GM18868 (cell line): Measurements from ENCODE around the gene NRG2.

ENCODE experiments used
- ATAC-seq: cut with Tn5 transposase; IDR thresholded peaks from one replicate; pipeline ENCODE4 v1.9.1; 2021; ENCODE audit warnings: mild to moderate bottlenecking, moderate library complexity; ENCODE audit not compliant: unreplicated experiment

NRG2 gene

DNA sequence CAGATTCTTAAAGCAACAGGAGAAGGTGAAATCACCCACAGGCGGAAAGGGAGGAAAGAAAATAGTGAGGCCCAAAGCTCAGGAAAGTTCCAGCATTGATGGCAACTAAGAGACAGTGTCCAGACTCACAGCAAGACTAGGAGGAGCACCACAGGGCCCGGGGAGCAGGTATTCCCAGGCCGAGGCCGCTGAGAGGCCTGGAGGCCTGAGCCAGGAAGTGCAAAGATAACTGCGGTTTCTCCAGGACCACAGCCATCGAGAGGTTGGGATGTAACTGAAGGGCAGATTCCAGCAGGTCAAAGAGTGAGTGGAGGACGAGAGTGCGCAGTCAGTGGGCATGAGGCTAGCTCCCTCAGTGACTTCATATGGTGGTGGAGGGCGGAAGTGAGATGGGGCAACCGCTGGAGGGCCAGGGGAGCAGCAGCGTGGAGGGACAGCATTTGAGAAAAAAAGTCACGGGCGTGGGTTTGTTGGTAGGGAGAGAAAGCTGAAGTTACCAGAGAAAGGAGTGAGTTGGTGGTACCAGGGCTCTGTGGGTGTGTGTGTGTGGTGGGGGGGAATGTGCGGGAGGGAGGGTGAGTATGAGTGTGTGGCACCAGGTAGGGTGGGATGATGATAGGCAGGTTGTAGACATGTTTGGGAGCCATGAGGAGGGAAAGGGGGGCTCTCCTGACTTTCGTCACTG lies 157.8 kb downstream of the NRG2 start:
- no peak for ATAC-seq

DNA sequence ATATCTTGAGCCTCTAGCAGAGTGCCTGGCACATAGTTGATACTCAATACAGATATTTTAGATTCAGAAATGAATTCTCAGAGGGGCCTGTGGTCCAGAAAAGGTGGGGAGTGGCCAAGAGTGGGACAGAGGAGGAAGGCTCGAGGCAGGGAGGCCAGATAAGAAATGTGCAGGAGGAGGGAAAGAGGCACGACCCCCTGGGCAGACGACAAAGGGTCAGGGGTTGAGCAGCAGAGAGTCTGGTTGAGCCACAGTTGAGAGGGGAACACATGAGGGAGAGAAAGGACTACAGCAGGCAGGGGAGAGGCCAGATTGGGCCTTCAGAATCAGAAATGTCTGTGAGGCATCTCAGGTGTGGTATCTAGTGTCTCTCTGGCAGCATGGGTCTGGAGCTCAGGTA lies 158.4 kb downstream of the NRG2 start:
- no peak for ATAC-seq

DNA sequence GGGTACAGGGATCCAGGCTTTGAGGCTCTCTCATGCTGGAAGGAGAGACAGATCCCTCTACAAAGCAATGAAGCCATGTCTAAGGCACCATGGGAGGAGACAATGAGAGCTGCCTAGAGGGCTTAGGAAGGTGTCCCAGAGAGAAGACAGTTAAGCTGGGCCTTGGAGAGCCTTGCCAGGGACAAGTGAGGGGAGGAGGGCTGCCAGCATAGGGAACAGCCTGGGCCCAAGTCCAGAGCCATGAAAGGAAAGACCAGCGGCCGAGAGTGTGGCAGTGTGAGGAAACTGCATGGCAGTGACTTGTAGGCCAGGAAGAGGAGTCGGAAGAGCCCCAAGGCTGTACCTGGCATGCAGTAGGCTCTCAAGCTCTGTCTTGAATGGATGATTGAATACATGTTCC lies 159.0 kb downstream of the NRG2 start:
- ATAC-seq, result no peak

DNA sequence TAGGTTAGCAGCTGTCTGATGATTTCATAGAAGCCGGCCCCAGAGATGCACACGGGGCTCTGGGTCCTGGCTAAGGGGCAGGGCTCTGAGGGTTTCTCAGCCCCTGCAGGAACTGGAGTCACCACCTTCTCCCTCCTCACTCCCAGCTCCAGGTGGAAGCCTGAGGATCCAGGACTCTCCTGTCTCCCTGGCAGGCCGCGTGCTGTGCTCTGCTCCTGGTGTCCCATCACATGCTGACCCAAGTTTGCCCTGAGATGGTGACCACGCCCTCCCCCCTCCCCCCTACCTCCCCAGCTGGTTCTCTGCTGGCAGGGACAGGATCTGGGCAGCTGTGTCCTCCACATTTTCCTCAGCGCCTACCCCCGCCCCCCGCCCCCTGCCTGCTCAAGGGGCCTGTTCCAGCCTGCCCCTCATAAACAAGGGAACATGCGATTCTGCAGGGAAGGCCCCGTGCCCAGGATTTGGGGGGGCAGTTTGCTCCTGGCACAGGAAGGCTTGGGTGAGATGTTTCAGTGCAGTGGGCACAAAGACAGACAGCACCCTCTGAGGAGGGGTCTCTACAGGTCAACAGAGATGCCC lies 160.0 kb downstream of the NRG2 start:
- no peak for ATAC-seq

DNA sequence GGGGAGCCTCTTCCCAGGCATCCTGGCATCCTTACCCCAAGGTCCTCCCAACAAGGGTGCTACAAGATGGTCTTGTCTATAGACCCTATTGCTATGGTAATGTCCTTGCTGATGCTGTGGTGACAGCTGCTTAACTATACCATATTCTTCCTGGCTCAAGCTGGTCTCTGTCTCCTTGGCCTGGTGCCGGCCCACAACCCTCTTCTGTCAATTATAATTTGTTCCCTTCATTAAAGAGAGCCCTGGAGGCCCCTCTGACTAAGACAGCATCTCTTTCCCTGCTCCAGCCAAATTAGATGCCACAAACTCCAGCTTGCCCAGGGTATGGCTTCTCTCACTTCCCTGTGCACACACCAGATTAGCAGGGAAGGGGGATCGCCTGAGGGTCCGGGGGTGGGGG lies 160.8 kb downstream of the NRG2 start:
- no peak for ATAC-seq

DNA sequence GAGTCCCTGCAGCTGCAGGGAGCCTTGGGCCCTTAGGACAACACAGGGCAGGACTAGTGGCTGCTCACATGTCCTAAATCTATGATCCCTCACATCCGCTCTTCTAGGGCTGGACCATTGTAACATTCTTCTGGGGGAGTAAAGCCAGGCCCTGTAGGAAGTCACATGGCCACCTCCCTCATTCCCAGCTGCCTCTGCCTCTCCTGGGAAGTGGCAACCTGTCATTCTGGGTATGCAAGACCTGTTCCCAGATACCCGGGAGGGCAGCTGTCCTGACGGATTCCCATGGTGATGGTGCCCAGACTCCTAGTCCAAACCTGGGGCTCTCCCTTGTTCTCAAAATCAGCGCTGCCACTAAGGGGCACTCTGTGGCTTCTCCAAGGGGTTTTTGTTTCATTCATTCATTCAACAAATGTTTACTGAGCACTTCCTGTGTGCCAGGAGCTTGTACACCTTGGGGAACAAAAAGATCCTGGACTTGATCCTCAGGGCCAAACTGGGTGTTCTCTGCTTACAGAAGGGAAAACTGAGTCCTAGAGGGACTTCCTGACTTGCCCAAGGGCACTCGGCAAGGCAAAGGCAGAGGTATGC lies 161.9 kb downstream of the NRG2 start:
- no peak for ATAC-seq

DNA sequence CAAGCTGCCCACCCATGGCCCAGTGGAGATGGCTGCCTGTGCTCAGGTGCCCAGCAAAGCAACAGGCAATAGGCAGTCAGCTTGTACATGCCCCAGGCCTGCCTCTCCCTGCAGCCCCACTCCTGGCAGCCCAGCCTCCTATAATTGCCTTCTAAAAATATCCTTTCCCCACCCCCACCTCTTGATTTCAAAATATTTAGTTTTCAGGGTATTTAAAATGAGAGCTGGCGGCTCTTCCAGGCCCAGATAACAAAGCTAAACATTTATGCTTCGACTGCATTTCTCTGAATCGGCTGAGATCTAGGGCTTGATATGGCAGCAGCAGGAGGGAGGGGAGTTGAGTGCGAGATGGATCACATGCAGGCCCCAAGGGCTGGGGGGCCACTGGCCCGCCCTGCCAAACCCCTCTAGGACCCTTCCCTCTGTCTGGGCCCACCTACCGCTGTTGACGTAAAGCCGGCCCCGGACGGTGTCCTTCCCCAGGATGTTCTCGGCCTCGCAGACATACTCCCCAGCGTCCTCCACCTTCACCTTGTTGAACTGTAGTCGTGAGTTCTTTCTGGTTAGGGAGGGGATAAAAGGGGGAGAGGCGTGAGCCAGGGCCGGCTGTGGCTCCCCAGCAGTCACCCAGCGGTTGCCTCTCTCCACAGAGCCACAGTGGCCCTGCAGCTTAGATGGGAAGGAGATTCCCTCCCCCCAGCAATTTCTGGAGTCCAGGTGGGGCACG lies 162.5 kb downstream of the NRG2 start:
- no peak for ATAC-seq

DNA sequence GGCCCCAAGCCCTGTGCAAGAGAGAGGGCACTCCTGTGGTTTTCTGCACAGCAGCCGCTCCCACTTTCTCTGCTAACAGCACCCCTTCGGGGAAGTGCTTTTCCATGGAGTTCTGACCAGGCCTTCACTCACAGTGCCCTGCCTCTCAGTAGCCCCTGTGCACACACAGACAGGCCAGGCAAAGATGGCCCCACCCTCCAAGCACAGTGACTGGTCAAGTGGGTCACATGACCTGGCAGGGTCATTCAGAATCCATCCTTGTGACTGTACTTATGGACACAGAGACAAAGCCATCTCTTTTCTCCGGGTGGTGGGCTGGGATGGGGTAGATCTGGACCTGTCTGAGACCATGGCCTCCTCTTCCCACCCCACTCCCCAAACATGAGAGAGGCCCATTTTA lies 165.0 kb downstream of the NRG2 start:
- no peak for ATAC-seq

DNA sequence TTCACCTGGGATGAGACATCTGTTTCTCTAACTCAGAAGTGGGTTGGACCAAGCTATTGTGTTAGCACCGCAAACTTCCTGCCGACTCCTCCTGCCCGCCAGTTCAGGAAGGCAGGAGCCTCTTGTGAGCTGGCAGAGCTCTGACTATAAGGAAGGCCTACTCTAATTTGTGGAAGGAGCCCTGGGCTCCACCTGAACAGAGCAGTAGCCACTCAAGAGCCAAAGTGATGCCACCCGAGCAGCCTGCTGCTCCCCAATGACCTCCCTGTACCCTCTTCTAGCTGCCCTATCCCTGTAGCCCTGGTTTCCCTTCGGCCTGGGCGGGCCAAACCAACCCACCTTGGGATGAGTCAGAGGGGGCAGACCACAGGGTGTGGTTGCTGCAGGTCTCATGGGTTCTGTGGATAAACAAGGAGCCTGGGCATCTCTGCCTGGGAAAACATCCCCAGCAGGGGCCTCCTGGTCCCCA lies 165.9 kb downstream of the NRG2 start:
- no peak for ATAC-seq

DNA sequence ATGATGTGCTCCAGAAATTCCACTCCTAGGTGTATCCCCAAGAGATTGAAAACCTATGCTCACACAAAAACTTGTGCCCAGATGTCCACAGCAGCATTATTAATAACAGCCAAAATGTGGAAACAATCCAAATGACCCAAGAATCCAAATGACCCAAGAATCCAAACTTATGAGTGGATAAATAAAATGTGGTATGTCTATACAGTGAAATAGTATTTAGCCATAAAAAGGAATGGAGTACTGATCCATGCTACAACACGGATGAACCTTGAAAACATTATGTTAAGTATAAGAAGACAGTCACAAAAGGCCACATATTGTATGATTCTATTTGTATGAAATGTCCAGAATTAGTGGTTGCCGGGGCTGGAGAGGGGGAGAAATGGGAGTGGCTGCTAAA lies 167.1 kb downstream of the NRG2 start:
- ATAC-seq, result no peak

DNA sequence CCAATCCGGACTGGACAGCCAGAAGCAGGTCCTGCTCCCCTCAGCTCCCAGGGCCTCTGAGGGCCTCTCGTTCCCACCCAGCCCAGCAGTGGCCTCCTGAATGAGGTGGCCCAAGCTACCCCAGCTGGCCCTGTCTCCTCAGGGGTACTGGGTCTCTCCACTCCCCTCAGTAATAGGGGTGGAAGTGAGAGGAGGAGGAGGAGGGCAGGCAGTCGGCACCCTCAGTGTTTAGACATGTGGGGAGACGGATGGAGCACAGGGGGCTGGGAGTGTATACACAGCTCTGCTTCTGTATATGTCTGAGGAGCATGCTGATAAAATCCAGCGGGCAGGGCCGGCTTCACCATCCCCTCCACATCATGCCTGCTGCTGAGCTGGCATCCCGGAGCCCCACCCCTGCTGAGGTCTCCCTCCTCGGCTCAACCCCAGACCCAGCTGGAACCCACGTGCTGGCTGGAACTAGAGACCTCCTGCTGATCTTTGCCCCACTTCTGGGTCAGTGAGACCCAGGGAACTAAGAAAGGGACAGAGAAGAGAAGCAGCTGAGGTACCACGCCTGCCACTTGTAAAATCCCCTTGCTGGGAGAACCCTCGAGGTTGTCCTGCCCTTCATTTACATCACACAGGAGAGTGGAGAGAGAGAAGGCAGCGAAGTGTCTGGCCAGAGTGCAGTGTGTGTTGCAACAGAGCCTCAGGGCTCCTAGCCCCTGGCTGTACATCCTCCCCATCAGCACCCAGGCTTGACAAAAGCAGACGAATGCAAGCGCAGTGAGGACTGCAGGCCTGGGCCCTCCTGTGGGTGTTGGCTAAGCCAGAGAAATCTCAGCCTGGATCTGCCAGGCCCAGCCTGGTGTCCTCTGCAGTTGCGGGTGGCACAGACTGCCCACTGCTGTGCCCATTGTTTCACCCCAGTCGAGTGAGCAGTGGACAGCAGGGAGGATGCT lies 170.0 kb downstream of the NRG2 start:
- ATAC-seq, result no peak

DNA sequence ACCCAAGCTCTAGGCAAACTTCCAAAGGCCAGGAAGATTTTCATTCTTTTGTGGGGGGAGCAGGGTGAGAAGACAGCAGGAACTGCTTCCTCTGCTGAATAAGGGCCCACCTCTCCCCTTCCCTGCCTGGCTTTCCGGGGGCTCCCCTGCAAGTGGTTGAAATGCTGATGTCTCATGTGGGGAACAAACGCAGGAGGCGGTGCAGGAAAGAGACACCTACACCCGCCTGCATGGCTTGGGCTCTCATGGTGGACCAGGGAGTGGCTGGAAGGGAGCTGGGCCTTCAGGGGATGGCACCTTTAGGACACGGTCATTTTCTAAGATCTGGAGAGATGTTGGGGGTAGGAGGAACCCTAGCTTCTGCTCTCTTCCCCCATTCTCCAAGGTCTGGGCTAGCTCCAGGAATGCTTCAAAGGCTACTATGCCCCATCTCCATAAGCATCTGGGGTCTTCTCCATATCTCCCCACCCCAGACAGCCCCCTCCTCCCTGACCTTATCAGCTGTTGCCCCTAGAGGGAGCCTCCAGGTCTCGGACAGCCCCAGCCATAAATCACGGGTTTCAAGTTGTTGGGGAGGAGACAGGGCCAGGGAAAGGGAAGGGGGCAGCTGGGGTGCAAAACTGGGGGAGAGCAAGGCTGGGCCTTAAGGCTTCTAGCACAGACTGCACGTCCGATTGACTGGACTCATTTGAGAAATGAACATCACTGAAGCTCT lies 170.9 kb downstream of the NRG2 start:
- ATAC-seq, result no peak

DNA sequence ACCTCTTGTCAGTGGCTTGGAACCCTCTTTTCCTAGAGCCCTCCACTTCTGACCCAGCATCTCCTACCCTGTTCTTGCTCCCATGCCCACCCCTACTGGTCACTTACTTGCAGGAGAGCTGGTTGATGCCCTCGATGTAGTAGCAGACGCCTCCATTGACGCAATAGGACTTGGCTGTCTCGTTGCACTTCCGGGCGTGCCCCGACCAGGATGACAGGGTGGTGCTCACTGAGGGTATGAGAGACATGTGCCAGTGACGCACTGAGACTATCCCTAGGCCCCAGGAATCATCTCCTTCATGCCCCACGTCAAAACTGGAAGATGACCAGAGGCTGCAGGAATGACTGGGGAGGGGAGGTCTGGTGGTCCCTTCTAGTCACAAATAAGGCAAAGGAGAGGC lies 171.5 kb downstream of the NRG2 start:
- ATAC-seq, result no peak

DNA sequence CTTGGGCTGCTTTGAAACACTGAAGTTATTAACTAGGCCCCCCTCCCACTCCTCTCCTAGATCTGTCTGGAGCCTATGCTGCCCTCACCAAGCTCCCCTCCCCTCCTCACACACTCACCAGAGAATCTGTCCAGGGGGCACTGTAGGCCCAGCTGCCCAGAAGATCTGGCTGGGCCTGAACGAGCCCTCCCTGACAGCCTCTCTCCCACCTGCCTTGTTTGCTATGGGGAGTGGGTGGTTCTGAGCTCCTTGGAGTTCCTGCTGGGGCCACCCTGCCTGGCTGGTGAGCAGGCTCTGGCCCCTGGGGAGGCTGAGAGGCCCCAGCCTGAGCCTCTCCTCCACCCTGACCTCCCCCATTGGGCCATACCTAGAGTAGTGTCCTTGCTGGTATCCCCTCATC lies 172.4 kb downstream of the NRG2 start:
- ATAC-seq, result no peak

DNA sequence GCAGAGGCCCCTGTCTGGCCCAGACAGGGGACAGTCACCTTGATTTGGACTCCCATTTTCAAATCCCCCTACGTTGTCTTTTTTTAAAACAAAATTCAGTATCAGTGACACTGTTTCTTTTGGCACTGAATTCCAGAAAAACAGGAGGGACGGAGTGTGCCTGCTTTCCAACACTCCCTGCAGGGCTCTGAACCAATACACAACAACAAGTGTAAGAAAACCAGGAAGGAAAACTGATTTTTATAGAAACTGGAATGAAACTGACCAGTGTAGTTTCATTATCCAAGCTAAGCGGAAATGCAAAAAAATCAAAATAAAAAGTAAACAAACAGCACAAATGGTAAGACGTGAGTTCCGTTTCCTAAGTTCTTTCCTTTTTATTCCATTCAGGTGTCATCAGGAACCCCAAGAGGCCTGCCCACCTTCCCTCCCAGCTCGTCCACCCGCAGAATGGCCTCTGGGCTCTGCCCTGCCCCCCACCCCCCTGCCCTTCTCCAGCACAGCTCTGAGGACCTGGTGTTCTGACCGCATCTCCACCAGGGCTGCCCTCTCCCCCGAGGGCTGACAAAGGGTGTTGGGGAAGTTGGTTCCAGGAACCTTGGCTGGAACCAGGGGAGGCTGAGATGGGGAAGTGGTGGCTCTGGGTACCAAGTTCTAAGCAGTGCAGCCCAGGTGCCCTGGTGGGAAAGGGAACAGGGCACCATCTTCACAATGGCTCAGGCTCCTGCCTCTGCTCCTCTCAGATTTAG lies 173.9 kb downstream of the NRG2 start:
- ATAC-seq, result no peak

DNA sequence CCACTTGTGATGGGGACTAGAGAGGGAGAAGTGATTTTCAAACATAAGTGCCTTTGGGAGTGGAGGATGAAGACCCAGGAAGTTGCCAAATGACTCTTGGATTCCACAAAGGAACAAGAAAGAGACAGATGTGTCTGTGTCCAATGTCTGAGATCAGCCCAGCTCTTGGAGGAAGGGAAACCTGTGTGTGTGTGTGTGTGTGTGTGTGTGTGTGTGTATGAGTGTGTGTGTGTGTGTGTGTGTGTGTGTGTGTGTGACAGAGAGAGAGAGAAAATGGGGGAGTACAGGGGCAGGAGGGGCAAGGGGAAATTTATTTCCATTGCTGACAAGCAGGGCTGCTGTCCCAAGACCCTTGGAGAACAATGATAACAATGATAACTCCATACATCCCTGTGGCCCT lies 175.5 kb downstream of the NRG2 start:
- ATAC-seq, result no peak

DNA sequence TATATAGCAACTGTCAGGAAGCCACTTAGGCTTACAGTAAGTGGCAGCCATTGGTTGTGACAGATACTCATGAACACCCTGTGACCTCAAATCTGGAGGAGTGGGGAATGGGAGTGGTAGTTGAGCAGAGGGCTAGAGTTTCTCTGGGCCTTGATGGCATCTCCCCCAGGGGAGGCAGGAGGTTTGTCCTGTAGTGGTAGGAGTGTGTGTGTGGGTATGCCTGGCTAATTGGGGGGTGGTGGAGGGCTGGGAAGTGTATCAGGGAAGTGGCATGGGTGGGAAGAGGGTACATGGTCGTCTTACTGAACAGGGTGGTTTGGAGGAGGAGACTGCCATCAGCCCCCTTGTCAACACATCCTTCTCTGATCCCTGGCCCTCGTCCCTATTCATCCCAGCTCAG lies 176.0 kb downstream of the NRG2 start:
- ATAC-seq, result no peak

DNA sequence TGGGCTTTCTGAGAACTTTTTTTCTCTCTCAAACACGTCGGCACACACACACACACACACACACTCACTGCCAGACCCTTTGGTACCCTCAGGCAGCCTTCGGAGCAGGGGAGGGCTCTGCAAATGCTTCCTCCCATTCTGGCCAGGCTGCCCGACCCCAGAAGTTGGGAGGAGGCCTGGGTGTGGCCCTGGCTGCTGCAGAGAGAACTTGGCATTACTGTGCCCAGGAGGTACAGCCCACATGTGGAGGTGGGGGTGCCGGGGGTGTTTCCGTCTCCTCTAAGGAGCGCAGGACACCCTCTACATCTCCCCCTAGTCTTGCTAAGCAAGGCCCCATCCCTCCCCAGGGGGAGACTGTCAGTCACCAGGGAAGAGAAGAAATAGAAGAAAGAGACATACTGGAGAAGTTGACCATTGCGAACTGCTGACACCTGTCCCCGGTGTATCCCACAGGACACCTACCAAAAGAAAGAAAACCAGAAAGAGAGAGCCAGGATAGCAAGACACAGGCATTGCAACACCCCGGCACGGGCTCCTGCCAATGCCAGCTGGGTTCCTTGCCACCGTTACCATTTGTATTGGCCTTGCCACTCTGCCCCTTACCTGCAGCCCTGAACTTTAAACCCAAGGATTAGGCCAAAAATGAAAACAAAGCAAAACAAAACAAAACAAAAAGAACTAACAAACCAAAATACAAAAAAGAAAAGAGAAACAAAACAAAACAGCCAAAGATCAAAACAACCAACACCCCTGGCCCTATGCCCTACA lies 178.2 kb downstream of the NRG2 start:
- ATAC-seq, result no peak
